Endodermal cell (in vitro differentiated cells): ENCODE data around the gene CAMK2B. TPM values are rescaled to one million over a fixed set of nuclear protein-coding genes. Genes with fewer than 3 reads are reported as not detected.

ENCODE experiments used
- DNase-seq: peaks from one replicate; pipeline ENCODE4 v3.0.0-alpha.2; 2017
- H3K27ac ChIP-seq: 2 replicates; pipeline ENCODE4 v1.5.1; 2013; ENCODE audit warnings: mild to moderate bottlenecking, low read depth, low read length, moderate library complexity
- H3K27me3 ChIP-seq: 2 replicates; pipeline ENCODE4 v1.6.1; 2013; ENCODE audit warnings: mild to moderate bottlenecking, low read length, moderate library complexity; ENCODE audit not compliant: insufficient read depth, control insufficient read depth, poor library complexity, severe bottlenecking
- H3K36me3 ChIP-seq: 2 replicates; pipeline ENCODE4 v1.7.0; 2013; ENCODE audit warnings: mild to moderate bottlenecking, low read length, moderate library complexity; ENCODE audit not compliant: control insufficient read depth, insufficient read depth
- H3K4me1 ChIP-seq: one replicate; pipeline ENCODE4 v1.7.0; 2013; ENCODE audit warnings: low read length; ENCODE audit not compliant: control insufficient read depth, insufficient read depth
- H3K4me3 ChIP-seq: 2 replicates; pipeline ENCODE4 v1.5.1; 2013; ENCODE audit warnings: mild to moderate bottlenecking, low read length, moderate library complexity
- H3K9ac ChIP-seq: 2 replicates; pipeline ENCODE4 v1.6.1; 2013; ENCODE audit warnings: mild to moderate bottlenecking, low read length, moderate library complexity; ENCODE audit not compliant: poor library complexity, severe bottlenecking; ENCODE audit errors: extremely low read depth
- H3K9me3 ChIP-seq: 2 replicates; pipeline ENCODE4 v1.6.1; 2013; ENCODE audit warnings: mild to moderate bottlenecking, low read length, moderate library complexity; ENCODE audit not compliant: control insufficient read depth
- H3K27ac Mint-ChIP-seq: 2 replicates; pipeline ENCODE4 v1.8.0; 2020; ENCODE audit warnings: mixed read lengths
- H3K27me3 Mint-ChIP-seq: 2 replicates; pipeline ENCODE4 v1.8.0; 2021; ENCODE audit warnings: mild to moderate bottlenecking, mixed read lengths; ENCODE audit not compliant: insufficient read depth
- H3K36me3 Mint-ChIP-seq: 2 replicates; pipeline ENCODE4 v1.8.0; 2020; ENCODE audit warnings: low read depth, mixed read lengths
- H3K4me1 Mint-ChIP-seq: 2 replicates; pipeline ENCODE4 v1.8.0; 2020; ENCODE audit warnings: mixed read lengths
- H3K4me3 Mint-ChIP-seq: 2 replicates; pipeline ENCODE4 v1.8.0; 2020; ENCODE audit warnings: mild to moderate bottlenecking, moderate library complexity, mixed read lengths
- H3K9me3 Mint-ChIP-seq: 2 replicates; pipeline ENCODE4 v1.8.0; 2020; ENCODE audit warnings: mild to moderate bottlenecking, mixed read lengths
- WGBS, 2 experiments: methylation state at CpG; one replicate each; pipeline versions ENCODE4 v1.1.5 to v1.1.7; 2013; ENCODE audit warnings: missing lambda C conversion rate in 2 of 2, mixed read lengths in 1 of 2; ENCODE audit not compliant: insufficient coverage in 1 of 2, insufficient read length in 1 of 2; 5-methylcytosine and 5-hydroxymethylcytosine counted together
- total RNA-seq, 2 donors: library from RNA; stranded (reverse); fragmentation: NEBNext Ultra II Directional in 1 of 2; extraction: Animal tissue kit (Norgen Biotek cat#: 25700) in 1 of 2; gene quantifications; 2 replicates in 1 of 2; 3 replicates in 1 of 2; pipeline ENCODE4 v1.2.1, GENCODE V29; 2021
- TF ChIP-seq, protein P1 (sequence below): fragments of 200-600 bp; sonication (generic); conservative IDR thresholded peaks from 2 replicates; pipeline ENCODE4 v1.5.0; 2021; ENCODE audit warnings: antibody characterized with exemption, mild to moderate bottlenecking

CAMK2B gene
- total RNA-seq, 2 donors from 2014 or later: 0.26 TPM; not detected in 1

- Mint-ChIP-seq H3K9me3 (no peaks in the 10 kb centered on the region), H3K27me3 (peaks cover 11% of the 10 kb centered on the region), H3K36me3 (no peaks in the 10 kb centered on the region), H3K27ac (no peak overlapping the region), H3K4me1 (no peaks in the 10 kb centered on the region), H3K4me3 (no peak overlapping the region)
- Histone ChIP-seq H3K27me3 (peaks cover 26% of the 10 kb centered on the region), H3K4me1 (no peaks in the 10 kb centered on the region), H3K4me3 (no peak overlapping the region), H3K9me3 (no peaks in the 10 kb centered on the region), H3K36me3 (no peaks in the 10 kb centered on the region), H3K9ac (no peak overlapping the region), H3K27ac (no peak overlapping the region)
- TF ChIP-seq, protein P1, sequence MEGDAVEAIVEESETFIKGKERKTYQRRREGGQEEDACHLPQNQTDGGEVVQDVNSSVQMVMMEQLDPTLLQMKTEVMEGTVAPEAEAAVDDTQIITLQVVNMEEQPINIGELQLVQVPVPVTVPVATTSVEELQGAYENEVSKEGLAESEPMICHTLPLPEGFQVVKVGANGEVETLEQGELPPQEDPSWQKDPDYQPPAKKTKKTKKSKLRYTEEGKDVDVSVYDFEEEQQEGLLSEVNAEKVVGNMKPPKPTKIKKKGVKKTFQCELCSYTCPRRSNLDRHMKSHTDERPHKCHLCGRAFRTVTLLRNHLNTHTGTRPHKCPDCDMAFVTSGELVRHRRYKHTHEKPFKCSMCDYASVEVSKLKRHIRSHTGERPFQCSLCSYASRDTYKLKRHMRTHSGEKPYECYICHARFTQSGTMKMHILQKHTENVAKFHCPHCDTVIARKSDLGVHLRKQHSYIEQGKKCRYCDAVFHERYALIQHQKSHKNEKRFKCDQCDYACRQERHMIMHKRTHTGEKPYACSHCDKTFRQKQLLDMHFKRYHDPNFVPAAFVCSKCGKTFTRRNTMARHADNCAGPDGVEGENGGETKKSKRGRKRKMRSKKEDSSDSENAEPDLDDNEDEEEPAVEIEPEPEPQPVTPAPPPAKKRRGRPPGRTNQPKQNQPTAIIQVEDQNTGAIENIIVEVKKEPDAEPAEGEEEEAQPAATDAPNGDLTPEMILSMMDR: peak; percentile 75
- DNase-seq: peak; percentile 86
- 75 to 81% methylated on average over 4 to 8 of the region's 9 CpGs for WGBS, 2 experiments
Measured at GRCh38 chr7:44348851-44349781, 23.7 kb upstream of the CAMK2B start.

GRCh38 chr7:44348300-44348699, 22.9 kb upstream of the CAMK2B start:
- Mint-ChIP-seq H3K4me3 (no peak overlapping the region), H3K36me3 (no peaks in the 10 kb centered on the region), H3K4me1 (no peaks in the 10 kb centered on the region), H3K9me3 (peaks cover under 1% of the 10 kb centered on the region), H3K27me3 (peaks cover 10% of the 10 kb centered on the region), H3K27ac (no peak overlapping the region)
- H3K36me3 ChIP-seq: no peaks in the 10 kb centered on the region
- WGBS, 2 experiments: 60 to 90% methylated on average over 1 to 2 of the region's 2 CpGs
- no peak overlapping the region for H3K4me3 ChIP-seq
- TF ChIP-seq, protein P1: peak; percentile 76
- no peaks in the 10 kb centered on the region for H3K9me3 ChIP-seq
- peaks cover 23% of the 10 kb centered on the region for H3K27me3 ChIP-seq
- no peak overlapping the region for H3K27ac ChIP-seq
- DNase-seq: peak; percentile 90
- no peak overlapping the region for H3K9ac ChIP-seq
- H3K4me1 ChIP-seq: no peaks in the 10 kb centered on the region

DNA sequence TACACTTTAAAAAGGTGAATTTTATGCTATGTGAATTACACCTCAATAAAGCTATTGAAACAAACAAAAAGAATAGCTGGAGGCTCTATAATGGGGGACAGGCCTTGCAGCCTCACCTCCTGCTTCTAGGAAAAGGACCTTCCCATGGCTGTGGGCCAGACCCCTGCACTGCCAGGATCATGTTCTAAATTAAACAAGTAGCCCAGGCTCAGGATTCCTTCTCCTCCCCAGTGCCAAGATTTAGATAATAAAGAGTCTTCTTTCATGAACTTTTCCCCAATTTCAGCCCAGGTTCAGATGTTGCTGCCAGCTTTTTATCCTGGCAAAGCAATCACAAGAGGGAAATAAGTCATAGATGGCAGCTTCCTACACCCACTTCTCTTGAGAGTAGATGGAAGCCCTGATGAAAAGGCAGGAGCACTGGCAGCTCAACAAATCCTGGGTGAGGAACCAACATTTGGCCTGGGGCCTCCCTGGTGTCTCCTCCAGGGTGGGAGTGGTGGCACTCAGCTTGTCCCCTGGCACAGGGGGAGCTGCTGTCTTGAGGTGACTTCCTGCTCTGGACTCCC, 22.2 kb upstream of the CAMK2B start:
- no peak for DNase-seq
- Histone ChIP-seq H3K9ac (no peak overlapping the region), H3K36me3 (no peaks in the 10 kb centered on the region), H3K27me3 (peaks cover 23% of the 10 kb centered on the region), H3K27ac (no peak overlapping the region), H3K9me3 (no peaks in the 10 kb centered on the region), H3K4me1 (no peaks in the 10 kb centered on the region), H3K4me3 (no peak overlapping the region)
- TF ChIP-seq, protein P1: no peak
- H3K4me1 Mint-ChIP-seq: no peaks in the 10 kb centered on the region
- H3K36me3 Mint-ChIP-seq: no peaks in the 10 kb centered on the region
- peaks cover 7% of the 10 kb centered on the region for H3K9me3 Mint-ChIP-seq
- H3K4me3 Mint-ChIP-seq: no peak overlapping the region
- no peak overlapping the region for H3K27ac Mint-ChIP-seq
- peaks cover 10% of the 10 kb centered on the region for H3K27me3 Mint-ChIP-seq
